IMR-90 (cell line): ENCODE results near the gene ADPRHL1. TPM values are rescaled to one million over a fixed set of nuclear protein-coding genes. Genes with fewer than 3 reads are reported as not detected.
A peak's percentile ranks its signal among the peaks of the same experiment; 100 is the strongest.

Source experiments
- ATAC-seq: fragments of 200-7000 bp; cut with Tn5 transposase; 2 replicates; pipeline ENCODE4 v1.9.1; 2020; ENCODE audit warnings: low read depth, mild to moderate bottlenecking, moderate library complexity
- BruUV-seq: library from RNA; stranded (reverse); fragments of 400-500 nt; replicated peaks from 2 replicates; lab custom pipeline; 2021; lab: Mats Ljungman, UMichigan
- CTCF ChIA-PET: fragments of 300-600 bp; formaldehyde crosslinking; extraction: SDS; loops from one replicate; lab custom pipeline; 2021; ENCODE audit warnings: antibody characterized with exemption; lab: Yijun Ruan, JAX
- POLR2A ChIA-PET: fragments of 300-600 bp; sonication (Branson Sonifier 250); formaldehyde crosslinking; loops from one replicate; lab custom pipeline; 2022; ENCODE audit warnings: antibody characterized with exemption; ENCODE audit not compliant: unreplicated experiment; lab: Charles Lee
- DNase-seq: peaks from one replicate; pipeline ENCODE4 v3.0.0; 2013
- H2AFZ ChIP-seq: replicated peaks from 2 replicates; pipeline ENCODE3; 2013; ENCODE audit warnings: low read length, mild to moderate bottlenecking; ENCODE audit not compliant: poor library complexity
- H2AK5ac ChIP-seq: 2 replicates; pipeline ENCODE4 v1.6.1; 2013; ENCODE audit warnings: low read depth, low read length, inconsistent platforms
- H2AK9ac ChIP-seq: replicated peaks from 2 replicates; pipeline ENCODE3; 2013; ENCODE audit warnings: mild to moderate bottlenecking, low read depth, low read length, moderate library complexity; ENCODE audit not compliant: poor library complexity
- H2BK120ac ChIP-seq: 2 replicates; pipeline ENCODE4 v1.6.1; 2013; ENCODE audit warnings: low read depth, low read length, inconsistent platforms
- H2BK15ac ChIP-seq: 3 replicates; pipeline ENCODE4 v1.6.1; 2013; ENCODE audit warnings: low read depth, low read length, inconsistent platforms
- H2BK20ac ChIP-seq: 2 replicates; pipeline ENCODE4 v1.6.1; 2013; ENCODE audit warnings: low read depth, mild to moderate bottlenecking, inconsistent platforms, low read length, moderate library complexity
- H2BK5ac ChIP-seq: 2 replicates; pipeline ENCODE4 v1.6.1; 2013; ENCODE audit warnings: mild to moderate bottlenecking, low read depth, low read length, inconsistent platforms; ENCODE audit not compliant: poor library complexity, severe bottlenecking
- H3K14ac ChIP-seq: replicated peaks from 2 replicates; pipeline ENCODE4 v1.6.1; 2013; ENCODE audit warnings: low read depth, low read length, inconsistent platforms
- H3K18ac ChIP-seq: 2 replicates; pipeline ENCODE4 v1.6.1; 2013; ENCODE audit warnings: low read depth, low read length, control low read depth
- H3K23ac ChIP-seq: 2 replicates; pipeline ENCODE4 v1.6.1; 2013; ENCODE audit warnings: low read depth, low read length, inconsistent platforms
- H3K27ac ChIP-seq: 2 replicates; pipeline ENCODE4 v1.5.1; 2013; ENCODE audit warnings: mild to moderate bottlenecking, control low read depth, low read length; ENCODE audit not compliant: insufficient read depth
- H3K27me3 ChIP-seq: 2 replicates; pipeline ENCODE4 v1.6.1; 2013; ENCODE audit warnings: low read length; ENCODE audit not compliant: control insufficient read depth, insufficient read depth
- H3K36me3 ChIP-seq: 2 replicates; pipeline ENCODE4 v1.6.1; 2013; ENCODE audit warnings: low read length, mixed read lengths; ENCODE audit not compliant: control insufficient read depth, insufficient read depth
- H3K4ac ChIP-seq: 2 replicates; pipeline ENCODE4 v1.6.1; 2013; ENCODE audit warnings: low read depth, low read length, inconsistent platforms
- H3K4me1 ChIP-seq: 2 replicates; pipeline ENCODE4 v1.6.1; 2013; ENCODE audit warnings: low read length, mixed read lengths; ENCODE audit not compliant: control insufficient read depth, insufficient read depth
- H3K4me2 ChIP-seq: 2 replicates; pipeline ENCODE4 v1.6.1; 2013; ENCODE audit warnings: low read depth, mild to moderate bottlenecking, control low read depth, low read length, moderate library complexity
- H3K4me3 ChIP-seq: 2 replicates; pipeline ENCODE4 v1.5.1; 2013; ENCODE audit warnings: low read depth, mild to moderate bottlenecking, control low read depth, low read length, moderate library complexity; ENCODE audit not compliant: insufficient read depth
- H3K56ac ChIP-seq: 2 replicates; pipeline ENCODE4 v1.6.1; 2013; ENCODE audit warnings: low read length, inconsistent platforms; ENCODE audit not compliant: insufficient read depth; ENCODE audit errors: extremely low read depth
- H3K79me1 ChIP-seq, 2 experiments: 2 replicates each; pipeline ENCODE4 v1.6.1; 2013; ENCODE audit warnings: low read length in 2 of 2, inconsistent platforms in 1 of 2, low read depth in 1 of 2
- H3K9ac ChIP-seq: 2 replicates; pipeline ENCODE4 v1.6.1; 2013; ENCODE audit warnings: low read depth, low read length, control low read depth
- H3K9me1 ChIP-seq: 2 replicates; pipeline ENCODE4 v1.6.1; 2013; ENCODE audit warnings: low read length, inconsistent platforms; ENCODE audit not compliant: insufficient read depth
- H3K9me3 ChIP-seq: 2 replicates; pipeline ENCODE4 v1.6.1; 2013; ENCODE audit warnings: low read length; ENCODE audit not compliant: control insufficient read depth, insufficient read depth
- H4K20me1 ChIP-seq: 2 replicates; pipeline ENCODE4 v1.6.1; 2013; ENCODE audit warnings: low read length, inconsistent platforms; ENCODE audit not compliant: insufficient read depth
- H4K5ac ChIP-seq: 2 replicates; pipeline ENCODE4 v1.6.1; 2013; ENCODE audit warnings: mild to moderate bottlenecking, low read depth, low read length, control low read depth
- H4K8ac ChIP-seq, 2 experiments: 2 replicates each; pipeline ENCODE4 v1.6.1; 2013; ENCODE audit warnings: low read depth in 2 of 2, low read length in 2 of 2, control low read depth in 1 of 2, inconsistent platforms in 1 of 2
- H4K91ac ChIP-seq: 2 replicates; pipeline ENCODE4 v1.6.1; 2013; ENCODE audit warnings: low read depth, low read length, inconsistent platforms; ENCODE audit not compliant: insufficient read depth
- BHLHE40 ChIP-seq: fragments of 150-350 bp; IDR thresholded peaks from 2 replicates; pipeline ENCODE4 v1.6.1; 2016; ENCODE audit warnings: mild to moderate bottlenecking, low read depth, low read length
- MAZ ChIP-seq: IDR thresholded peaks from 2 replicates; pipeline ENCODE4 v1.6.1; 2012; ENCODE audit warnings: low read depth, mild to moderate bottlenecking, low read length, improper control_type of control experiment, moderate library complexity, borderline replicate concordance
- WGBS, 2 experiments: methylation state at CpG; one replicate each; pipeline versions ENCODE4 v1.1.5 to v1.1.7; 2013; ENCODE audit warnings: missing lambda C conversion rate in 2 of 2; ENCODE audit not compliant: insufficient read length in 1 of 2; ENCODE audit errors: extremely low coverage in 2 of 2; 5-methylcytosine and 5-hydroxymethylcytosine counted together
- dilution Hi-C: fragments of 300-500 bp; cut with HindIII; formaldehyde crosslinking; loops from one replicate; pipeline ENCODE4 v1.14.3; 2018; ENCODE audit warnings: low sequenced_read_pairs; ENCODE audit not compliant: unreplicated experiment
- in situ Hi-C: fragments of 300-500 bp; cut with MboI; formaldehyde crosslinking; loops from 3 replicates; pipeline ENCODE4 v1.14.3; 2019; ENCODE audit warnings: low sequenced_read_pairs, inconsistent platforms, mixed read lengths
- intact Hi-C: fragments of 100-400 bp; cut with micrococcal nuclease; formaldehyde crosslinking; loops from 2 replicates; pipeline ENCODE4 v1.10.0; 2022
- polyA plus RNA-seq, 3 experiments: library from polyadenylated mRNA; depleted of rRNA; stranded (reverse); fragments of >200 nt; gene quantifications; 2 replicates each; pipeline ENCODE4 v1.2.3, GENCODE V29; 2012; ENCODE audit warnings: low replicate concordance in 1 of 3
- total RNA-seq: library from RNA; depleted of rRNA; stranded (reverse); fragments of >200 nt; gene quantifications from 2 replicates; pipeline ENCODE4 v1.2.3, GENCODE V29; 2012
- TF ChIP-seq, protein P1 (sequence below): fragments of 150-350 bp; IDR thresholded peaks from 2 replicates; pipeline ENCODE4 v1.6.1; 2017; ENCODE audit warnings: mild to moderate bottlenecking, antibody characterized with exemption, low read length, low read depth

ADPRHL1 gene
- total and polyA plus RNA-seq, 2 of the 4 experiments (the other 2 are of a cell fraction) = 0.36 to 0.67 TPM

DNA sequence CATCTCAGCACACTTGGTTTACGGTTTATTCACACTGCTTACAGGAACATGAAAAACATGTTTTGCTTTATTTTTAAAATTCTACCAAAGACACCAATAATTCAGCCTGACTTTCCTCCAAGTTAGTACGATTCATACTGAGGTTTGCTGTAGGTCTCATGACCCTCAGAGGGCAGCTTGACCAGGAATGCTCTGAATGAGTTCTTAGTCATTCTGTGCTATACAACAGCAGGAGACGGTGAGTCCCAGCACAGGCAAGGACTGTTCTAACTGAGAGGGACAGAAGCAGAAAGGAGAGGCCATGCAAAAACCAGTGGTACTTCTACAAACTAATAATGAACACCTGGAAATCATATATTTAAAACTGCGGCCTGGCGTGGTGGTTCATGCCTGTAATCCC is 95.8 kb downstream of the ADPRHL1 start:
- no peak overlapping the region for H3K4ac ChIP-seq
- POLR2A ChIA-PET = no interaction called here
- no peak overlapping the region for H4K8ac ChIP-seq
- BruUV-seq = no TSS peak
- in situ Hi-C loops (no loop called here), dilution Hi-C loops (no loop called here), intact Hi-C loops (no loop called here)
- no peak overlapping the region for H3K4me2 ChIP-seq
- peak; percentile 89 for DNase-seq
- H3K23ac ChIP-seq = no peak overlapping the region
- no peak overlapping the region for H2AK5ac ChIP-seq
- no peaks in the 10 kb centered on the region for H3K9me1 ChIP-seq
- H3K9ac ChIP-seq = no peak overlapping the region
- H2AFZ ChIP-seq = no peak overlapping the region
- no peak overlapping the region for H3K27ac ChIP-seq
- no peaks in the 10 kb centered on the region for H3K36me3 ChIP-seq
- H3K4me1 ChIP-seq = no peaks in the 10 kb centered on the region
- peaks cover 14% of the 10 kb centered on the region for H3K27me3 ChIP-seq
- no peaks in the 10 kb centered on the region for H3K9me3 ChIP-seq
- no peak overlapping the region for H2BK20ac ChIP-seq
- H4K91ac ChIP-seq = no peak overlapping the region
- H3K14ac ChIP-seq = no peak overlapping the region
- H2BK5ac ChIP-seq = no peak overlapping the region
- no peak overlapping the region for H4K5ac ChIP-seq
- WGBS, 2 experiments = no CpG with 5 or more reads among the region's 5 CpGs
- H3K56ac ChIP-seq = no peak overlapping the region
- no peak for TF ChIP-seq MAZ
- TF ChIP-seq BHLHE40 = 0 out of 2 replicates have a peak, but pooled peaks have one; percentile 42
- TF ChIP-seq, protein P1, sequence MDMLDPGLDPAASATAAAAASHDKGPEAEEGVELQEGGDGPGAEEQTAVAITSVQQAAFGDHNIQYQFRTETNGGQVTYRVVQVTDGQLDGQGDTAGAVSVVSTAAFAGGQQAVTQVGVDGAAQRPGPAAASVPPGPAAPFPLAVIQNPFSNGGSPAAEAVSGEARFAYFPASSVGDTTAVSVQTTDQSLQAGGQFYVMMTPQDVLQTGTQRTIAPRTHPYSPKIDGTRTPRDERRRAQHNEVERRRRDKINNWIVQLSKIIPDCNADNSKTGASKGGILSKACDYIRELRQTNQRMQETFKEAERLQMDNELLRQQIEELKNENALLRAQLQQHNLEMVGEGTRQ = peak; percentile 48; the same call in 1 of the 2 replicates
- no peak overlapping the region for H3K18ac ChIP-seq
- no peak overlapping the region for H3K4me3 ChIP-seq
- no peak overlapping the region for H2AK9ac ChIP-seq
- H3K79me1 ChIP-seq = no peaks in the 10 kb centered on the region
- peak; percentile 99 for ATAC-seq
- no peak overlapping the region for H2BK15ac ChIP-seq
- H2BK120ac ChIP-seq = no peak overlapping the region
- CTCF ChIA-PET = no interaction called here
- H4K20me1 ChIP-seq = no peaks in the 10 kb centered on the region
